NCI-H774 (cell line): Measurements from ENCODE around the gene MYO1B.

Experiments used
- DNase-seq: peaks from one replicate; lab custom pipeline; 2025; lab: John Stamatoyannopoulos, UW

Gene MYO1B

DNA sequence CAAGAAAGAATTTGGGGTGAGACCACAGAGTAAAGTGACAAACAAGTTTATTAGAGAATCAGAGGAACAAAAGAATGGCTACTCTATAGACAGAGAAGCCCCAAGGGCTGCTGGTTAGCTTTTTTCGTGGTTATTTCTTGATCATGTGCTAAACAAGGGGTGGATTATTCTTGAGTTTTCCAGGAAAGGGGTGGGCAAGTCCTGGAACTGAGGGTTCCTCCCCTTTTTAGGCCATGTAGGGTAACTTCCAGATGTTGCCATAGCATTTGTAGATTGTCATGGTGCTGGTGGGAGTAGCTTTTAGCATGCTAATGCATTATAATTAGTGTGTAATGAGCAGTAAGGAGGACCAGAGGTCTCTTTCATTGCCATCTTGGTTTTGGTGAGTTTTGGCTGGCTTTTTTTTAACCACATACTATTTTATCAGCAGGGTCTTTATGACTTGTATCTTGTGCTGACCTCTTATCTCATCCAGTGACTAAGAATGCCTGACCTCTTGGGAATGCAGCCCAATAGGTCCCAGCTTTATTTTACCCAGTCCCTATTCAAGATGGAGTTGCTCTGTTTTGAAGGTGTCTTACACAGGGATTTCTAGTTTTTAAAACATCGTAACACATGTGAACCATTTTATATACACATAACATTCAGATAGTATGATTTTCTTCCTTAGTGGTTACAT, 77.8 kb downstream of the MYO1B start:
- no peak for DNase-seq

DNA sequence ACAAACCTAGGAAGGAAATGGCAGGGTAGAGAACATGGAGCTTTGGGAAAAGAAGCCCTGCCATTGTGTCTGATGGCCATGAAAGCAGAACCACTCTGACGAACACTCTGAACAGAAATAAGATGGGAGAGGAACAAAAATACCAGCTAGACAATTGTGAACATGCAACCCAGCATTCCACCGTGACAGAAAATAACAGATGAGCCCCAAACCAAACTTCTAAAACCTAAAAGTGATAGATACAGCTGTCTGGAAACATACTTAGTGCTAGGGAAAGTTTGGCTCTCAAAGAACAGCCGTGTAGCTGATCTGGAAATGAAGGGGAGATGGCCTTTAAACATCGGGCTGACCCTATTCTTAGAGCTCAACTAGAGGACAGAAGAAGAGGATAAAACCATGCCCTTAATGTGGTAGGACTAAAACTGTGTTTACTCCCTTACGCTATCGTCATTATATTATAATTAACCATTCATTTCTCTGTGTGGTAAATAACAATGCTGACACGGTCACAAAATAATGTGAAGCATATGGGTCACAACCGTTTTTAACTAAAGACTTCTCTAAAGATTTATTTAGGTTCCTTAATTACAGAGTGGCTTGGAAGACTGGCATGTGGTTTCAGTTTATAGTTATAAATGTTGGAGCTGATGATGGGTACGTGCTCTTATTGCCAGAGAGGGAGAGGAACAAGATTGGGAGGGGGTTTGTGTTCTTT, 80.6 kb downstream of the MYO1B start:
- DNase-seq, result no peak

- DNase-seq, result no peak
These were observed 82.3 kb downstream of the MYO1B start for GRCh38 chr2:191327484-191327883.

- no peak for DNase-seq
These were observed 83.1 kb downstream of the MYO1B start for GRCh38 chr2:191328150-191328809.

DNA sequence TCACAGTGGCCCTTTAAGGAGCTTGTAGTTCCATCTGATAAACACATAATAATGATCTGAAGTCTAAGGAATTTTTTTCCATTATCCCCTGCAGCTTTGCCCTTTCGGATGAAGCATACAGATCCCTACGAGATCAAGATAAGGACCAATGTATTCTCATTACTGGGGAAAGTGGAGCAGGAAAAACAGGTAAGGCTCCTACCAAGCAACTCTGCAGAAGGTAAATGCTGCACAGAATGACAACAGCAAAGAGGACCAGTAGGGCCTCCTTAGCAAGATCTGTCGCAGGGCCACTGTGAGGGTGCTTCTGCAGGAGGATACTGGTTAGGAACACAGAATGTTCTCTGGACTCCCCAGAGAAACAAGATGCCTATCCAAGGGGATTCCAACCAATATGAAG, 84.6 kb downstream of the MYO1B start:
- no peak for DNase-seq

GRCh38 chr2:191333911-191334357, 88.7 kb downstream of the MYO1B start:
- DNase-seq, result no peak

- DNase-seq, result no peak
These were observed 90.8 kb downstream of the MYO1B start for GRCh38 chr2:191335875-191336464.

- no peak for DNase-seq
These were observed 96.2 kb downstream of the MYO1B start for GRCh38 chr2:191341436-191341835.

DNA sequence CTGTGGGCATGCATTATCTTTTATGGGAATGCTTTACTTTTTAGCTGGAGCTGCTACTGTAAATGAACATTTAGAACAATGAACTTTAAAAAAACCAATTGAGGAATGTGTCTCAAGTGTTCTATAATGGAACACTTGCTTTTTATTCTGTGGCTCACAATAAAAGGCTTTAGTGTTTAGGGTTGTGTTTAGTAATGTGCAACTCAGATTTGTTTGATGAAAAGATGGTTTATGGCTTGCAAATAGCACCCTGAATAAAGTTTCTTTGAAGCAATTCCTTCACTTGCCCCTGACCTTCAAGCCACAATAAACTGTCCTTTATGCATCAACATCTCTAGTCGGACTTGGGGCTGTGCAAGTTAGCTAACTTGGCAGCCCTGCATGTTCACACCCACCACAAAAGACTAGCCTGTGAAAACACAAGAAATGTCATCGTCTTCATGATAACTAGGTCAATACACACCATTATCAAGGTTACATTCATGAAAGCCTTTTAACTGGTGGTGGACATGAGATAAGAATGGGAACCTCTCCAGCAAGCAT, 98.7 kb downstream of the MYO1B start:
- DNase-seq, result no peak

GRCh38 chr2:191345788-191346187, 100.6 kb downstream of the MYO1B start:
- DNase-seq, result no peak

DNA sequence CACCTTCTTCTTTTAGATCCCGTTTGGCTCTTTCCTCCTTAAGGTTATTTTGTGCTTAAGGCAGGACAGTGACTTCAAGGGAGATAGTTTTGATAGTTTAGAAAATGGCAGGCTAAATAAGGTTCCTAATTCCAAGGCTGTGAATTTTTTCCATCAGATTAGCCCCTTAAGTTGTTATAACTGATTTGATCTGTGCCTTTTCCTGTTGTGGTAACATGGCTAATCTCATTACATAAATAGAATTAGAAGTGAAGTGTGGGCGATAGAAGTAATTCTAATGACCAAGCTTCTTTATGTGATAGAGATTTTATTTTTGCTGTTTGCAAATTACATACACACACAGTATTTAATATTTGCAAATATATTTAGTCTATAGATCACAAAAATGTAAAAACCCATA, 102.0 kb downstream of the MYO1B start:
- DNase-seq, result no peak

- DNase-seq, result no peak
These were observed 102.7 kb downstream of the MYO1B start for GRCh38 chr2:191347881-191348280.

GRCh38 chr2:191349990-191350389, 104.8 kb downstream of the MYO1B start:
- no peak for DNase-seq

DNA sequence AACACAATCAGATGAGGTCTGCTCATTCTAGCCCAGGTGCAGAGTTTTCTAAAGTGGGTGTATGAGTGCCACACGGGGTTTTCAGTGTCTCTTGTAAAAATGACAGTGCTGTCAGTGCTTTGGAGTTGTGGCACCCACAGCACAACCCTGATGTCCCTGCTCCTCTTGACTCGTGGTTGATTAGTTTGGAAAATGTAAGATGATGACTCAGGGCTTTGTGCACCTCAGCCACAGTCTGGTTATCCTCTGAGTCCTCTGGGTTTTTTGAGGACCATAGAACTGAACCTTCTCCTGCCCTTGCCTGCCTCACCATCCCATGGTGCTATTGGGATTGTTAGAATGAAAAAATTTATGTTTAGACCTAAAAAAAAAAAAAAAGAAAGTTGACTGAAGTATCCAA, 105.6 kb downstream of the MYO1B start:
- DNase-seq, result no peak

GRCh38 chr2:191351298-191351697, 106.1 kb downstream of the MYO1B start:
- no peak for DNase-seq

GRCh38 chr2:191351921-191352320, 106.7 kb downstream of the MYO1B start:
- DNase-seq, result no peak

GRCh38 chr2:191352536-191352935, 107.3 kb downstream of the MYO1B start:
- no peak for DNase-seq

GRCh38 chr2:191355170-191355758, 110.1 kb downstream of the MYO1B start:
- DNase-seq, result no peak

DNA sequence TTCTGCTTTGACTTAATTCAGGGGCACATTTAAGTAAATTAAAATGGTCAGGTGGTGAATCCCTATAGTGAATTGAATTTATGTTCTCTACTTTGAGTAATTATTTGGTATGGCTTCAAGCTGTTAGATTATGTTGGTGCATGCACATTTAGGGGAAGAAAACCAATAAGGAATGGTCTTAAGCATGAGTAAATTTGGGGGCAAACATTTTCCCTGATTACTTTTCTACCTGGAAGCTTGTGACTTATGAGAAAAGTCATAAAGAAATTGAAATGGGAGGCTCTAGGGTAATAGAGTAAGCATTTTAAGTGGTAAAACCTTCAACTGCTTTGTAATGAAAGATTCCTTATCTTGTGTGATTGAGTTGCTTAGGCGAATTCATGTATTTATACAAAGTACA, 112.5 kb downstream of the MYO1B start:
- no peak for DNase-seq

DNA sequence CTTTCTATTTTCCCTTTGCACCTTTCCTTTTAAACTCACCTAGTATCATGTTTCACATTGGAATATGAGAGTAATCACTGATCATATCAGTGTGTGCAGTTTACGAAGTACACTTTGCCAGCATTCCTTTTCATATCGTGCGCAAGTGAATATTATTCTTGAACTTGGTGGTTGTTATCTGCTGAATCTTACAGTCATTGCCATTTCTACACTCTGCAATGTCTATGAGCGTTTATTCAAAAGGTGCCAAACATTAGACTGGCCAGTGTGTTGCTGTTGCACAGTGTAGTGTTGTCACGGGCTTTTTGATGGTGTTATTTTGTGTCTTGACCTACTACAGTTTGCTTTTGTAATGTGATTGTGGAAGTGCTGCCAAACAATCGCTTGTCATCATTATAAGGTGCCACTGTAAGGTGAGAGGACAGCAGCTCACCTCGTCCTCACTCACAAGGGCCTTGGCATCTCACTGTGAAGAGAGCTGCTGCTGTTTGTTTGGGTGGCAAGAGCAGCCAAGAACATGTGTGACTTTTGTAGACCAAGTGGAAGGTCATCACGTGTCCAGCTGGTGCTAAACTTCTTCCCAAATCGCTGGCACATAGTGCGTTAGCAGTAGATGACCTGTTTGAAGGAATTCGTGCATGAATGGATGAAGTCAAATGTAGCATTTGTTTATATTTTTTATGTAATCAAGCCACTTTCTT, 113.3 kb downstream of the MYO1B start:
- DNase-seq, result no peak

GRCh38 chr2:191359133-191359532, 113.9 kb downstream of the MYO1B start:
- DNase-seq, result no peak

DNA sequence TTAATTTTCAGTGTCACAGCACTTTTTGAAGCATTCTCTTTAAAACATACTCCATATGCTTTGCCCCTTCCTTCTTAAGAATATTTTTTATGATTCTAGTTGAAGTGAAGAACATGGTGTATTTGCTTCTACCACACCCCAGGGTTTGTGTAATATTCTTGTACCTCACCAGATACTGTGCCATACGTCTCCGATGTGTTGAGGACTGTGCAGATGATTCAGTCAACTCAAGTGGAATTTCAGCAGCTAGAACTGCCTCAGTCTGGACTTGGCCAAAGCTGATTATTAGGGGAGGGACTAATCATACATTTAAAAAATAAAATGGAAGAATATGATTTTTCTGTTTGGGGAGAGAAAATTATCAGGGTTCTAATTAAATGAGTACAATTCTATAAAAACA, 115.7 kb downstream of the MYO1B start:
- DNase-seq, result no peak
